ENCODE data around the gene DPF3.

DNA sequence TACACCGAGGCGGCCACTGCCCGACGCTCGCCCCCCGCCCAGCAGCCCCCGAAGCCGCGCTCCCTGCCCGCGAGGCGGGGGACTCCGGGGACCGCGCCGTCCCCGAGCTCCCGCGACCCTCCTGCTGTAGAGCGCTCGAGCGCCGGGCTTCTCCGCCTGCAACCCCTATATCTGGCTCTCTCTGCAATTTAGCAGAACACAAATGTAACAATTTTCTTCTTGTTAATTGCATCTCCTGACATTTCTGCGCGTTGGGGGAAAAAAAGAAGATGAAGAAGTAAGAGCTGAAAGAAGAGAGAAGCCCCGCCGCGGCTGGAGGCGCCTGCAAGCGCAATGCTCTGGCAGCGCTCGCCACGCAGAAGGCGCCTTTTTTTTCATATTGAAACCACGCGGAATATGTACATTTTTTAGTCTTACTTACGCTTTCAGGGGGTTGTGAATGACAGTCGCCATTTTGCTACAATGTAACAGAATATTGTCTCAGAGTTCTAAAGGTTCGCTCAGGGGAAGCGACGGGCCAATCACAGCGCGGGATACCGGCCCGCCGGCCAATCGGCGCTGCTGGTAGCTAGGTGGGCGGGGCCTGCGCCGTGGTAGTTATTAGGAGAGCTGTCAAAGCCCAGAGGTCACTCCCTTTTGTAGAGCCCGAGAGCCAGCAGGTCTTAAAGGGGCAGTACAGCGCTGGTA is at the start of gene DPF3:
- peak; percentile 86 to 98 for TF ChIP-seq POLR2A (IDR thresholded peaks at IDR 0.05)
- TF ChIP-seq, protein P1, sequence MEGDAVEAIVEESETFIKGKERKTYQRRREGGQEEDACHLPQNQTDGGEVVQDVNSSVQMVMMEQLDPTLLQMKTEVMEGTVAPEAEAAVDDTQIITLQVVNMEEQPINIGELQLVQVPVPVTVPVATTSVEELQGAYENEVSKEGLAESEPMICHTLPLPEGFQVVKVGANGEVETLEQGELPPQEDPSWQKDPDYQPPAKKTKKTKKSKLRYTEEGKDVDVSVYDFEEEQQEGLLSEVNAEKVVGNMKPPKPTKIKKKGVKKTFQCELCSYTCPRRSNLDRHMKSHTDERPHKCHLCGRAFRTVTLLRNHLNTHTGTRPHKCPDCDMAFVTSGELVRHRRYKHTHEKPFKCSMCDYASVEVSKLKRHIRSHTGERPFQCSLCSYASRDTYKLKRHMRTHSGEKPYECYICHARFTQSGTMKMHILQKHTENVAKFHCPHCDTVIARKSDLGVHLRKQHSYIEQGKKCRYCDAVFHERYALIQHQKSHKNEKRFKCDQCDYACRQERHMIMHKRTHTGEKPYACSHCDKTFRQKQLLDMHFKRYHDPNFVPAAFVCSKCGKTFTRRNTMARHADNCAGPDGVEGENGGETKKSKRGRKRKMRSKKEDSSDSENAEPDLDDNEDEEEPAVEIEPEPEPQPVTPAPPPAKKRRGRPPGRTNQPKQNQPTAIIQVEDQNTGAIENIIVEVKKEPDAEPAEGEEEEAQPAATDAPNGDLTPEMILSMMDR (IDR thresholded peaks at IDR 0.05 in 4 of 5, conservative IDR thresholded peaks at IDR 0.05 in 1 of 5) = no peak

All from gastrocnemius medialis (tissue), 4 donors.